ENCODE measurements around the gene ELP1.
"Not testable (repeated sequence)": the region's sequence is repeated elsewhere in the genome, so short reads cannot be mapped to it uniquely, and the experiment has no call there.

Gene ELP1, protein sequence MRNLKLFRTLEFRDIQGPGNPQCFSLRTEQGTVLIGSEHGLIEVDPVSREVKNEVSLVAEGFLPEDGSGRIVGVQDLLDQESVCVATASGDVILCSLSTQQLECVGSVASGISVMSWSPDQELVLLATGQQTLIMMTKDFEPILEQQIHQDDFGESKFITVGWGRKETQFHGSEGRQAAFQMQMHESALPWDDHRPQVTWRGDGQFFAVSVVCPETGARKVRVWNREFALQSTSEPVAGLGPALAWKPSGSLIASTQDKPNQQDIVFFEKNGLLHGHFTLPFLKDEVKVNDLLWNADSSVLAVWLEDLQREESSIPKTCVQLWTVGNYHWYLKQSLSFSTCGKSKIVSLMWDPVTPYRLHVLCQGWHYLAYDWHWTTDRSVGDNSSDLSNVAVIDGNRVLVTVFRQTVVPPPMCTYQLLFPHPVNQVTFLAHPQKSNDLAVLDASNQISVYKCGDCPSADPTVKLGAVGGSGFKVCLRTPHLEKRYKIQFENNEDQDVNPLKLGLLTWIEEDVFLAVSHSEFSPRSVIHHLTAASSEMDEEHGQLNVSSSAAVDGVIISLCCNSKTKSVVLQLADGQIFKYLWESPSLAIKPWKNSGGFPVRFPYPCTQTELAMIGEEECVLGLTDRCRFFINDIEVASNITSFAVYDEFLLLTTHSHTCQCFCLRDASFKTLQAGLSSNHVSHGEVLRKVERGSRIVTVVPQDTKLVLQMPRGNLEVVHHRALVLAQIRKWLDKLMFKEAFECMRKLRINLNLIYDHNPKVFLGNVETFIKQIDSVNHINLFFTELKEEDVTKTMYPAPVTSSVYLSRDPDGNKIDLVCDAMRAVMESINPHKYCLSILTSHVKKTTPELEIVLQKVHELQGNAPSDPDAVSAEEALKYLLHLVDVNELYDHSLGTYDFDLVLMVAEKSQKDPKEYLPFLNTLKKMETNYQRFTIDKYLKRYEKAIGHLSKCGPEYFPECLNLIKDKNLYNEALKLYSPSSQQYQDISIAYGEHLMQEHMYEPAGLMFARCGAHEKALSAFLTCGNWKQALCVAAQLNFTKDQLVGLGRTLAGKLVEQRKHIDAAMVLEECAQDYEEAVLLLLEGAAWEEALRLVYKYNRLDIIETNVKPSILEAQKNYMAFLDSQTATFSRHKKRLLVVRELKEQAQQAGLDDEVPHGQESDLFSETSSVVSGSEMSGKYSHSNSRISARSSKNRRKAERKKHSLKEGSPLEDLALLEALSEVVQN (N-terminal part only)

DNA sequence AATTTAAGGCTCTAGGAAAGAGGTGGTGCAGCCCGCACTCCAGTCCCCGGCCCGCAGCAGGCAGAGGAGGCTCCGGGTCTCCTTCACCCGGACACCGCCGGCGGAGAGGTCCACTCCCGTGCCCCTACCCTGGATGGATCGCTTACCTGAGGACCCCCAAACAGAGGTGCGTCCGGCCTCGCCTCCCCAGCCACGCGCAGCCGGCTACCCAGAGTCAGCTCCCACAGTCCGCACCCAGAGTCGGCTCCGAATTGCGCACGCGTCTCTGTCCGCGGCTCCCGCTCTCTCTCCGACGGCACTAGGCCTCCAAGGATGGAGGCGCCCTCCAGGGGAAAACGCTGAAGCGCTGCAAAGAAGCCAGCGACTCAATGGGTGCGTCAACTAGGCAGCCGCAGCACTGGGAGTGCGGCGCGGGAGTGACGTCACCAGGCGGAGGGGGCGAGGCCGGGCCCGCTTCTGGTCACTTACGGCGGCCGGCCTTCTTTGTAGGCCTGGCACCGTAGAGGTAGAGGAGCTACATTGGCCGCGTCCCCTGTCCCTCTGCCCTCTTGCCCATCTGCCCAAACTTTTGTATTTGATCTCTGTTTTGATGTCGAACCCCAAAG lies at the start of gene ELP1:
Gene ELP1 (minus strand): TSS at position 407 of the 605 bp plus-strand sequence. CDS start 2,978 bp downstream, outside the sequence.
- peak; percentile 93 for DNase-seq (ENCODE audit: low spot score)

DNA sequence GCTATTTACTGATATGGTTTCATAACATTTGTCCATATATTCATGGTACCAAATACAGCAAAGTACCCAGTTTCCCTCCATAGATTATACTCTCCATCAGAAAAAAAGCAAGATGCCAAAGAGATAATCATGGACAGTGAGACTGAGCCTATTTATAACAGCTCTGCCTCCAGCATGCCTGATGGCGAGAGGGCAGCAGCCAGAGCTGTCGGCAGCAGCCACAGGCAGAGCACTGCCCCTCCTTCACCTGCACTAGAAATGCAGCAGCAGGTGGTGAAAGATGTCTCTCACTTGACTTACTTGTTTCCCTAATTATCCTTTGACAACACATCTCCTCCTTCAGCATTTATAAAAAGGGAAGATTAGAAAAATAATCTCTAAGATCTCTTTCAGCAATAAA lies 47.0 kb upstream of the ELP1 start:
- no peak for DNase-seq (ENCODE audit: low spot score)

DNA sequence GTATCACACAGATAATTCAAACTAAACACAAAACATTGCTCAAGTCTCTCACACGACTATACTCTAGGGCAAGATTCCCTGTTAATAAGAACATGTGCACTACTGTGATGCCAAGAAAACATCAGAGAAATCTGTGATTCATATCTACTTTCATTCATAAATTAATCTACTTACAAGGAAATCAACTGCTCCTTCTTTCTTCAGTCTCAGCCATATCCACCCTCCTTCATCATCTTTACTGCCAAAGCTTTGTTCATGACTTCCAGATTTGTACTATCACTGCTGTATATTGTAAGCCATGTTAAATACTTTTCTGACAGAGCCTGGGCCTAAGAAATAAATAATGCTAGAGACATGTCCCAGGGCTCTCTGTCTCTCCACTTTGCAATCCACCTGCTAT lies 44.3 kb upstream of the ELP1 start:
- DNase-seq (ENCODE audit: low spot score): no peak

DNA sequence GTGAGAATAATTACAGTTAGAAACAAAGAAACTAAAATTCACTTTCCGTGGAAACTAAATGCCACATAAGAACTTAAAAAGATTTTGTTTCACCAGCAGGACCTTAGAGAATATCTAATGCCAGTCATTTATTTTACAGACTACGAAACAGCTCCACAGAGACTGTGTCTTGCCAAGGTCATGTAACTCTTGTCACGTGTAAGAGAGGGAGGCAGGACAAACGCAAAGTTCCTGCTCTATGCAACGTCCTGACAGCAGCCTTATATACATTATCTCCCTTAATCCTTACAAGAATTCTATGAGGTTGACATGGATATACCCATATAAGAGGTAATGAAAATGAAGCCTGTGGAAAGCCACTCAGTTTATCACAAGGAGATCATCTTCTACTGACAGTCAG lies 40.0 kb upstream of the ELP1 start:
- DNase-seq (ENCODE audit: low spot score): no peak

DNA sequence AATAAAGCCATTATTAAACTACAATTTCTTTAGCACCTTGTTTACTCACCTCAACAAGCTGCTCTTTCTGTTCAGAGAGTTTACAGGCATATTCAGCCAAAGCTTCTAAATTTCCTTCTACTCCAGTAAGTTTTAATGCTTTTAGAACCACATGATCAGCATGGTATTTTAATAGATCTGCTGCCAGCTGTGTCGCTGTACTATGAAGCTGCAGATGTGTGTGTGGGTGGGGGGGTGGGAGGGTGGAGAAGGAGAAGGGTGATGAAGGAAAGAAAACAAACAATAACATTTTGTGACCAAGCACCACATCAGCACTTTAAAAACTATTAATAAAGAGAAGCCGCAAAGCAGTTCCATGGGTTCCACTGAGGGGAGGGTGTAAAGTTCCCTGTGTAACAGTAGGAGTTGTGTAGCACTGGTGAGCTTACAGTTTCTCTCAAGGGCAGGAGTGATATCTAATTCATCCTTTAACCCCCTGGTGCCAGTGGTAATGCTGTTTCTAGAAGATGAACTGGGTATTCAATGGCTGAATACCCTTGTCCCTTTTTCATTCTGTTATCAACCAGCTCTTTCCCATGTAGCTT lies 38.8 kb upstream of the ELP1 start:
- DNase-seq (ENCODE audit: low spot score): no peak

DNA sequence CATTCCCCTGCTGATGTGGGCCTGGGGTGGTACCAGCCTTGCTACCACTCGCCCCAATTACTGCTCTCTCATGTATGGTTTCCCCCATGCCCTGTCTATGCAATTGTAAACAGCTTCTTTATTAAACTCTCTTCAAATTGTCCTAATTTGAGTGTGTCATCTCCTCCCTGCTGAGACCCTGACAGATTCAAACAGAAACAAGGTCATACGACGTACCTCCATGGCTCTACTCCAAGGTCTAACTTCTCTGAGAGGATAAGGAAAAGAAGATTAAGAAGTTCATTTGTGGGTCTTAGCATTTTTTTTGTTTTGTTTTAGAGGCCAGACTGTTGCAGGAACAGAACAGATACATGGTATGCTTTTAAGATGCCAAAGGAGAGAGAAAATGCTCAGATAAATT lies 38.3 kb upstream of the ELP1 start:
- no peak for DNase-seq (ENCODE audit: low spot score)

DNA sequence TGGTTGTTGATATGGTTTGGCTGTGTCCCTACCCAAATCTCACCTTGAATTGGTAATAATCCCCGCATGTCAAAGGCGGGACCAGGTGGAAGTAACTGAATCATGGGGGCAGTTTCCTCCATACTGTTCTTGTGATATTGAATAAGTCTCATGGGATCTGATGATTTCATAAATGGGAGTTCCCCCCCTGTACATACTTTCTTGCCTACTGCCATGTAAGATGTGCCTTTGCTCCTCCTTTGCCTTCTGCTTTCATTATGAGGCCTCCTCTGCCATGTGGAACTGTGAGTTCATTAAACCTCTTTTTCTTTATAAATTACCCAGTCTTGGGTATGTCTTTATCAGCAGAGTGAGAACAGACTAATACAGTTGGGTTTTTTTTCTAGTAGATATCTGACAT lies 37.5 kb upstream of the ELP1 start:
- not testable (repeated sequence) for DNase-seq (ENCODE audit: low spot score)

DNA sequence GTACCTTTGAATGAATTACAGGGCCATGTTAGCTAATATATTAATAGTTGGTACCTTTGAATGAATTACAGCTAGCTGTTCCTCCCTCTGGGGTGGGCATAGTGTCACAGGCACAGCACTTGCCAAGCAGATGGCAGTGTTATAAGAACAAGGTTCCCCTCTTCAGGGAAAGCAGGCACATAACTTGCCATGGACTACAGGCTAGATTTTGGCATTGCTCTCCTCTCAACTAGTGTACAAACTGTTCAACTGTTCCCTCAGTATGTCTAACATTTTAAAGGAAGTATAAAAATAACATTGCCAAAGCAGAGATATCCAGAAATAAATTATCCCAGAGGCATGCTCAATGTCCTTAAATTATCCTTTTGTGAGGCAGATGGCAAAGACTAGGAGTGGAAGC lies 34.0 kb upstream of the ELP1 start:
- no peak for DNase-seq (ENCODE audit: low spot score)

DNA sequence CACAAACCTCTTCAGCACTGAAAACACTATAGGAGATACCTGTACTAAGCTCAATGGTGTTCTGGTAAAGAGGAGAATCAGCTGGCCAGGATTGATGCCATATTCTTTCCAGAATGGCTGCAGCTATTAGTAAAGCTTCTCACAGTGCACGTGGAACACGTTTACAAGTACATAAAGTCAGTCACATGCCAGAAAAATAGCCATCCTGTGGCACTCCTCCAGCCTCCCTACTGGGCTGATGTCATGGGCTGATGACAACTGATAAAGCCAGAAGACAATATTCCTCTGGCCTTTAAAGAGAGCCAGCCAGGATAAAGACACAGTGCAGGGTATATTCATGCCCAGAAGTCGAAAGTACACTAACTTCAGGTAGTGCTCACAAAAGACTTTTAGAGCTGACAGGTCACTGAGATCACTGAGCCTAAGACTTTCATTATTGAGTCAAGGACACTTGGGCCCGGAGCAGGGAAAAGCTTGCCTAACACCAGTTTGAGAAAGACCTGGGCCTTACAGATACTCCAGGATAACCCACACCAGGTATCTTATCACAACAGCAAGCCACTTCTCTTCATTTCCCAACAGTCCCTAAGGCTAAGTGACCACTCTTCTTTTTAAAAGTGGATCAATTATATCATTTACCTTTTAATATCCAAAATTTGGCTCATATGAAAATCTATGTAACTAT lies 29.7 kb upstream of the ELP1 start:
- DNase-seq (ENCODE audit: low spot score): no peak

DNA sequence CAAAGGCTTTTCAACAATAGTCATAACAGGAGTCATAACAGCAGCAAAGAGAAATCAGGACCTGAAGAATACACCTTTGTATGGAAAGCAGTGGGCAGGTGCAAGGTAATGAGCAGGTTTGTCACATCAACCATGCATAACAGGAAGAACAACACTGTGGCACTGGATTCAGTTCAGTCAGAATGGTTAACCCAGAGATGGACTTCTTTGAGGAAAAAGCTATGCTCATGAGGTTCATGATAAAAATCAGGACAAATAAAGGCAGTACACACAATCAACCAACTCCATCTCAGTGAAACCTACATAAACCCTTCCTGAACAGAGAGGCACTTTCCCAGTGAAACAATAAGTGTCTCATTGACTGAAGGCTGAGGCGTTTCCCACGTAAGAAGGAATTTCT lies 27.2 kb upstream of the ELP1 start:
- DNase-seq (ENCODE audit: low spot score): no peak

DNA sequence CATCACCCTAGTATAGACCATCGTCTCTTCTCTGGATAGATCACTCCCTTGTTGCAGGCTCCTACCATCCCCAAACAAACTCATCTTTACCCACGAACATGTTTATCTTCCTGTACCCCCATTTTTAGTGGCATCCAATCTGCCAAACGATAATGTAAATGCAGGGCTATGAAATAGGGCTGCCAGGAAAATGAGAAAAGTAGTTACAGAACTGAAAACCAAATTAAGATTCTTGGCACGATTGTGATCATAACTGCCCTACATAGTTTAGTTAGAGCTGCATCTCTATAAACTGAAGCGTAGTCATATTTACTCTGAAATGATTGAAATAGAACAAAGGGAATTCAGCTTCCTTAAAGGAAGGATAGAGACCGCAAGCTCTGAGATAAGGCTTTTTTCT lies 26.4 kb upstream of the ELP1 start:
- DNase-seq (ENCODE audit: low spot score): no peak

DNA sequence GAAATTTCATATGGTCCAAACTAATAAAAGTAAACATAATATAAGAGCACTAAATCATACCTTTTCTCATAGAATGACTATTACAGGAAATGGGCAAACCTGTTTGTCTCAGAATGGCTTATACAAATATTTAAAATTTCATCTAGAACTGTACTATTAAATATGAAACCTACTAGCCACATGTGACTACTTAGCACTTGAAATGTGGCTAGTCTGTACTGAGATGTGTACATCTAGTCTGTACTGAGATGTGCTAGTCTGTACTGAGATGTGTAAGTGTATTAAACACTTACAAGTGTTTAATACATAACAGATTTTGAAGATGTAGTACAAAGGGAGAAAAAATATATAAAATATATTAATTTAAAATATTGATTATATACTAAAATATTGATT lies 22.7 kb upstream of the ELP1 start:
- no peak for DNase-seq (ENCODE audit: low spot score)

DNA sequence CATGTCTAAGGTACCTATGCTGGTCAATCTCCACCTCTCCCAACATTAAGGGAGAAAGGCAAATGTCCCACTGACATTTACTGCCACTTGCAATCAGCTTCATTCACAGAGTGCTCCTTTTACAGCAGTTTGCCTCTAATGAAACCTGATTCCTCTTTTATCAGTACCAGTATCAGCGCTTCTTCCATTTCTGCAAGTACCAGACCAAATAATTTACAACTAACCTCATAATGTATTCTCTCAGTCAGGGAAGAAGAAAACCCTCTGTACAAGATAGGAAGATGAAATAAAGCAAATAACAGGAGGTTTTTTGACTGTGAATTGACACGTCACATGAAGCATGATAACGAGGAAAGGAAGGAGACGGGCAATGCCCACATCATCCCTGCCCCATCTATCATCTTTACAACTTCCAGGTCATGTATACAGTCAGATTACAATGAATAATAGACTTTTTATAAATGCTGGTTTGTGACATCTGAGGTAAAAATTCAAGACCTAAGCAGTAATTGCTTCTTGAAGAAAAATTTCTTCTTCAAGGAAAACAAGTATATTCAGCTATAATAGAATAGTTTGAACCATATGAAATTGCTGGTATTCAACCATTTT lies 22.2 kb upstream of the ELP1 start:
- no peak for DNase-seq (ENCODE audit: low spot score)

DNA sequence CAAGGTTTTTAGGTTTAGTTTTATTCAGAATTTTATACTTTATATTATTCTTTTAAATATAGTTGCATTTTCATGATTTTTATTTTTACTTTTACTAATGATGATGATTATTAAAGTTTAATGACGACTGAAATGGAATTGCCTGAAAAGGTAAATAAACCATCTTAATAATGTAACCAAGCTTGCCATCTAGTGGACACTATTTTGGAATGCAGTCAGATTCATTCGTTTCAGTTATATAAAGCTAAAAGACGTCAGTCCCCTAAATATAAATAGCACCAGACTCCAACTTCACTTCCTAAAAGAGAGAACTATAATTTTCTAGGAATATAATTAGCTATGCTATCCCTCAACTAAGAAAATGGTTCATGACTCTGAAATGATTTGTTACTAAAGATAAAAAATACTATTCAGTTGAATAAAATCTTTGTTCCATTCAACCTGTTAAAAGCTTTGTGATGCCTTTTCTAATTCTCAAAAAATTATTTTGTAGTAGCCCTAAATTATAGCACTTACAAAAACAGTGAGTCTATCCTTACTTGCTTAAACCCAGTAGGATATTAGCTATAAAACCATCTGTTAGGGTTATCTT lies 20.2 kb upstream of the ELP1 start:
- peak; percentile 39 for DNase-seq (ENCODE audit: low spot score)

DNA sequence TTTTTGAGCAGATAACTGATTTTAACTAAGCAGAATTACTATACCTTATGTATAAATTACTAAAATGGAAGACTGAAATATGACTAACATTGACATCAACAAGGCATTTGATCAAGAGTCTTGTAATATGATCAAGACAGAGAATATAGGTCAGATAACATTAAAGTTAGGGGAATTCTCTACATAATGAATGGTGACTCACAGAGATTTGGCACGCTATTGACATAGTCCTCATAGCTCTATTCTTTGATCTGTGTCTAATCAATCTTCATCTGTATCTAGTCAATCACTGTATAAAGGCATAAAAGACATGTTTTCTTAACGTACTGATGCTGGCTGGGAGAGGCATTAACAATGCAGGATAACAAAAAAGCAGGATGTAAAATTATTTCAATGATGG lies 17.7 kb upstream of the ELP1 start:
- DNase-seq (ENCODE audit: low spot score): no peak

DNA sequence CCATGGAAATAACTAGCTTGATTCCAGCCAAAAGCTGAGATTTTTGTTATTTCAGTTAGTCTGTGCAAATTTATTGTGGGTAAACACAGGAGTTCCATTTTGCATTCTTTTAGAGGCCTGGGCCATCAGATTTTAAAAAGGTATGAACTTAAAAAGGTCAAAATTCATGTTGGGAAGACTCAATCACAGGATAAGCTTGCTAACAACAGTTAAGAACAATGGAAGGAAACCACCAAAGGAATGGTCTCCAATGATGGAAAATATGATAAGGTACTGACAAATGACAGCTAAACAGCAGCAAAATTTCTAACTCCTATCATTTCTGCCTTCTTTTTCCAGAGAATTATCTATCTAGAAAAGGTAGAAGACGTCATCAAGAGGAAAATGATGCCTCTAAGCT lies 16.2 kb upstream of the ELP1 start:
- DNase-seq (ENCODE audit: low spot score): no peak

DNA sequence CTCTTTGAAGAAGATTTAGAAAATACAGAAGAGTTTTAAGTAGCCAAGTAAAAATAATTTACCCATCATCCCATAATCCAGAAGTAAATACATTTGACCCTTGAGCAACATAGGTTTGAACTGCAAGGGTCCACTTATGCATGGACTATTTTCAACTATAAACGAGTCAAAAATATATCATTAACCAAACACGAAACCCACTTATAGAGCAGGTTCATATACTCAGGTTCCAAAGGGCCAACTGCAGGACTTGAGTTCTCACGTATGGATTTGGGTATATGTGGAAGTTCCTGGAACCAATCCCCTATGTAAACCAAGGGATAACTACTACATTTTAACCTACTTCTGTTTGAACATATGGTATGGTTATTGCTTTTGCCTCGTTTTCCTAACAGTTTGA lies 6.1 kb upstream of the ELP1 start:
- no peak for DNase-seq (ENCODE audit: low spot score)

DNA sequence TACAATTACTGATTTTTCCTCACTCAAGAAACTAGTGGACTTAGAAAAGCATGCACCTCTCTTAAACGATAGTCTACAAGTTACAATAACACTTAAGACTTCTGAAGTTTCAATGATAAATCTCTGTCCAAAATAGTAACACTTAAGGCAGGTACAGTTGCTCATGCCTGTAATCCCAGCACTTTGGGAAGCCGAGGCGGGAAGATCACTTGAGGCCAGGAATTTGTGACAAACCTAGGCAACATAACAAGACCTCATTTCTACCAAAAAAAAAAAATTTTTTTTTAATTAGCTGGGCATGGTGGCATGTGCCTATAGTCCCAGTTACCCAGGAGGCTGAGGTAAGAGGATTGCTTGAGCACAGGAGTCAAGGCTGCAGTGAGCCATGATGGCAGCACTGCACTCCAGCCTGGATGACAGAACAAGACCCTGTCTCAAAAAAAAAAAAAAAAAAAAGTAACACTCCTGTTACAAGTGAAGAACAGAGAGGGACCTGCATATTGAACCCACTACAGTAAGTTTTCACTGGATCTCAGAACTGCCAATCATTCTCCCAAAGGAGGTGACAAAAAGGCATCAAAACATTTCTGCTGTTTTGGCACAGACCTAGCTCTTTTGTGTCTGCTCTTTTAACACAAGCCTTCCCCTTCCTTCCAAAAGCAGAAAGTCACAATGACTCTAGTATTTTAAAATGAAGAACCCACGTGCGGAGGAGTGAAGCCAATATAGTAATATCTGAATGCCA lies 3.8 kb upstream of the ELP1 start:
- DNase-seq (ENCODE audit: low spot score): no peak

DNA sequence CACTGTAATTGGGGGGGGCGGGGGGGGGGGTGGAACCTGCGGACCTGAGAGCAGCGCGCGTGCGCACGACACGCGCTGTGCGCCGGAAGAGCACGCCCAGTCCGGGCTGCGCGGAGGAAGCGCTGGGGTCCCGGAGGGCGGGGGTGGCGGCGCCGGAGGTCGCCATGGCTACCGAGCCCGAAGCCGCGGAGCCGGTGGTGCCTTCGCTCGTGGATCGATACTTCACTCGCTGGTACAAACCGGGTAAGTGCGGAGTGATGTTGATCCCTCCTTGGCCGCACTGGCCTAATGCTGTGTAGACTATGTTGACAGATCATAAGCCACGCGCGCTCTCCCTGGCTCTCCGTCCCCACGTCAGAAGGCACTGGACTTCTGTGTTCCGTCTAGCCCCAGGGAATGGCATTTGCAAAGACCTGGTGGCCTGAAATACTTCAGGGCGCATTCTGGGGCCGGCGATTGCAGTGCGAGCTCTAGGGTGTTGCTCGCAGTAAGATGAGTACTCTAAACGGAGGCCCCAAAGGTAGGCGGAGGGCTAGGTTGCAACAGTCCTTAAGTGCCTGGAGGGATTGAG lies 484 bp upstream of the ELP1 start, which contains the start of gene ABITRAM:
Gene ABITRAM (plus strand): TSS at position 78 of the 571 bp plus-strand sequence. CDS start 87 bp downstream, at position 165.
- peak; percentile 76 for DNase-seq (ENCODE audit: low spot score)
